Keratinocyte (primary cell): ENCODE data around the gene PRKCE. TPM values are rescaled to one million over a fixed set of nuclear protein-coding genes. Genes with fewer than 3 reads are reported as not detected.

Experiments used
- DNase-seq: peaks from one replicate; pipeline ENCODE4 v3.0.0-alpha.2; 2011; ENCODE audit warnings: low read depth, missing footprints, low spot score
- FAIRE-seq: peaks from 2 replicates; lab custom pipeline; 2011; peaks lifted over from hg19 to GRCh38; lab: Jason Lieb, UNC
- H2AFZ ChIP-seq: 2 replicates; pipeline ENCODE4 v1.6.0; 2012; ENCODE audit warnings: low read length, control low read depth, inconsistent platforms; ENCODE audit not compliant: control insufficient read depth
- H3K27ac ChIP-seq: 2 replicates; pipeline ENCODE4 v1.5.1; 2011; ENCODE audit warnings: low read length; ENCODE audit not compliant: control insufficient read depth, insufficient read depth
- H3K27me3 ChIP-seq: 3 replicates; pipeline ENCODE4 v1.6.0; 2011; ENCODE audit warnings: low read length; ENCODE audit not compliant: control insufficient read depth, insufficient read depth; ENCODE audit errors: extremely low read depth
- H3K36me3 ChIP-seq, 2 experiments: 2 replicates in 1 of 2; 3 replicates in 1 of 2; pipeline ENCODE4 v1.5.1; 2011; ENCODE audit warnings: low read length in 2 of 2, mild to moderate bottlenecking in 1 of 2; ENCODE audit not compliant: control insufficient read depth in 2 of 2, insufficient read depth in 2 of 2; ENCODE audit errors: extremely low read depth in 1 of 2
- H3K4me1 ChIP-seq: 3 replicates; pipeline ENCODE4 v1.5.1; 2011; ENCODE audit warnings: low read length; ENCODE audit not compliant: control insufficient read depth, insufficient read depth; ENCODE audit errors: extremely low read depth
- H3K4me2 ChIP-seq: 3 replicates; pipeline ENCODE4 v1.6.0; 2011; ENCODE audit warnings: low read depth, low read length; ENCODE audit not compliant: control insufficient read depth, insufficient read depth; ENCODE audit errors: extremely low read depth
- H3K4me3 ChIP-seq, 3 experiments: fragments of 200-600 bp in 1 of 3; sonication (generic) in 1 of 3; 2 replicates in 2 of 3; 3 replicates in 1 of 3; pipeline ENCODE4 v1.5.1; 2011 to 2016; ENCODE audit warnings: low read length in 3 of 3, mild to moderate bottlenecking in 3 of 3, control low read depth in 2 of 3, inconsistent platforms in 1 of 3, low read depth in 1 of 3, mixed read lengths in 1 of 3, mixed run types in 1 of 3, moderate library complexity in 1 of 3; ENCODE audit not compliant: control insufficient read depth in 2 of 3, insufficient read depth in 2 of 3; ENCODE audit errors: extremely low read depth in 1 of 3
- H3K79me2 ChIP-seq: 2 replicates; pipeline ENCODE4 v1.6.0; 2012; ENCODE audit warnings: low read length; ENCODE audit not compliant: control insufficient read depth, insufficient read depth
- H3K9ac ChIP-seq: 3 replicates; pipeline ENCODE4 v1.6.0; 2011; ENCODE audit warnings: low read length; ENCODE audit not compliant: control insufficient read depth, insufficient read depth; ENCODE audit errors: extremely low read depth
- H3K9me1 ChIP-seq: 3 replicates; pipeline ENCODE4 v1.6.0; 2011; ENCODE audit warnings: low read length; ENCODE audit not compliant: control insufficient read depth, insufficient read depth; ENCODE audit errors: extremely low read depth
- H3K9me3 ChIP-seq: 2 replicates; pipeline ENCODE4 v1.5.1; 2012; ENCODE audit warnings: low read depth, low read length; ENCODE audit not compliant: control insufficient read depth
- H4K20me1 ChIP-seq: 3 replicates; pipeline ENCODE4 v1.6.0; 2011; ENCODE audit warnings: low read length; ENCODE audit not compliant: control insufficient read depth, insufficient read depth; ENCODE audit errors: extremely low read depth
- EZH2 ChIP-seq: IDR thresholded peaks from one replicate; pipeline ENCODE4 v1.6.1; 2012; ENCODE audit warnings: inconsistent platforms, mild to moderate bottlenecking, low read length, moderate library complexity
- dilution Hi-C: fragments of 300-500 bp; cut with MboI; formaldehyde crosslinking; loops from one replicate; pipeline ENCODE4 v1.7.0; 2020; ENCODE audit warnings: low sequenced_read_pairs; ENCODE audit not compliant: extremely low pct_ligation_motif_present
- polyA plus RNA-seq, 5 experiments: library from polyadenylated mRNA; depleted of rRNA in 3 of 5; stranded (reverse) in 3 of 5; stranded (forward) in 1 of 5; unstranded in 1 of 5; fragments of >200 nt; gene quantifications; 1 replicate in 1 of 5; 2 replicates in 3 of 5; 3 replicates in 1 of 5; pipeline versions ENCODE4 v1.2.1 to v1.2.3, GENCODE V29; 2011 to 2012; ENCODE audit warnings: missing spikeins in 2 of 5, low read depth in 1 of 5, low replicate concordance in 1 of 5
- TF ChIP-seq, protein P1 (sequence below), 3 experiments: IDR thresholded peaks in 1 of 3; conservative IDR thresholded peaks in 1 of 3; optimal IDR thresholded peaks in 1 of 3; 2 replicates in 2 of 3; 3 replicates in 1 of 3; pipeline versions ENCODE3 to v1.5.1; 2011; ENCODE audit warnings: low read length in 3 of 3, mild to moderate bottlenecking in 3 of 3, moderate library complexity in 2 of 3, control low read depth in 1 of 3, inconsistent platforms in 1 of 3; ENCODE audit not compliant: insufficient read depth in 2 of 3; ENCODE audit errors: extremely low read depth in 1 of 3

The PRKCE gene
- polyA plus RNA-seq, 1 donor (not counting 4 experiments of a cell fraction or from before 2014, with no cell fraction given): 2.0 TPM

DNA sequence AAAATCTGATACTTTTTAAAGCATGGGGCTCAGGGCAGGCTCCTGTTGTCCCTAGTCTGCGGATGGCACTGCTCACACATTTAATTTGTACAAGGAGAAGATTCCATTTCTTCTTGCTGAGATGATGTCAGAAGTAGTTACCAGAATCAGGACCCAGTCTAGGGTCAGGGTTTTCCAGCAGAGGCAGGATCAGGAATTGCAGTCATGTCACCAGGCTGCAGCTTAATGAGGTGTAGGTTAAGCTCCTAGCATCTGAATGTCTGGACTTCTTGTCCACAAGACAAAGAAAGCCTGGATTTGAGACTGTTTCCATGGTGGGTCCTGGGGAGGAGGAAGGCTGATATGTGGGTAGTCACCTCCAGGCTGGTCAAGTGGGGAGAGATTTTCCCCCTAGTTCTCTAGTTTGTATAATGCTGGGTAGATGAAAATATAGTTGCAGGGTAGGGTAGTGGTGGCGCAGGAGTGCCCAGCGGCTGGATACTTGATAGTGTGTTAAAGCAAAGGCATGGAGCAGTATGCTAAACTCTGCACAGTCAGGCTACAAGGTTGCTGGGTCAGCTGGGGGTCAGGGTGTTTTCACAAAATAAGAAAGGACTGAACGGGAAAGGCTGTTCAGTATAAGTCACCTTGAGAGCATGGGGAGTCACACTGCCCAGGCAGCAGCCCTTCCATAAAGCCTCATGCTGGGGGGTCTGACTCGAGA lies 148.4 kb downstream of the PRKCE start:
- DNase-seq (no peak), FAIRE-seq (no peak)
- Histone ChIP-seq H3K36me3 (no peaks in the 10 kb centered on the region), H3K9me3 (no peaks in the 10 kb centered on the region), H3K9ac (no peak overlapping the region), H3K79me2 (no peaks in the 10 kb centered on the region), H3K27ac (no peak overlapping the region), H3K4me2 (no peak overlapping the region), H3K4me3 (no peak overlapping the region), H4K20me1 (peaks cover 5% of the 10 kb centered on the region), H3K27me3 (no peaks in the 10 kb centered on the region), H3K4me1 (peaks cover 8% of the 10 kb centered on the region), H2AFZ (no peak overlapping the region), H3K9me1 (no peaks in the 10 kb centered on the region)
- TF ChIP-seq EZH2: no peak
- TF ChIP-seq, protein P1, sequence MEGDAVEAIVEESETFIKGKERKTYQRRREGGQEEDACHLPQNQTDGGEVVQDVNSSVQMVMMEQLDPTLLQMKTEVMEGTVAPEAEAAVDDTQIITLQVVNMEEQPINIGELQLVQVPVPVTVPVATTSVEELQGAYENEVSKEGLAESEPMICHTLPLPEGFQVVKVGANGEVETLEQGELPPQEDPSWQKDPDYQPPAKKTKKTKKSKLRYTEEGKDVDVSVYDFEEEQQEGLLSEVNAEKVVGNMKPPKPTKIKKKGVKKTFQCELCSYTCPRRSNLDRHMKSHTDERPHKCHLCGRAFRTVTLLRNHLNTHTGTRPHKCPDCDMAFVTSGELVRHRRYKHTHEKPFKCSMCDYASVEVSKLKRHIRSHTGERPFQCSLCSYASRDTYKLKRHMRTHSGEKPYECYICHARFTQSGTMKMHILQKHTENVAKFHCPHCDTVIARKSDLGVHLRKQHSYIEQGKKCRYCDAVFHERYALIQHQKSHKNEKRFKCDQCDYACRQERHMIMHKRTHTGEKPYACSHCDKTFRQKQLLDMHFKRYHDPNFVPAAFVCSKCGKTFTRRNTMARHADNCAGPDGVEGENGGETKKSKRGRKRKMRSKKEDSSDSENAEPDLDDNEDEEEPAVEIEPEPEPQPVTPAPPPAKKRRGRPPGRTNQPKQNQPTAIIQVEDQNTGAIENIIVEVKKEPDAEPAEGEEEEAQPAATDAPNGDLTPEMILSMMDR (optimal IDR thresholded peaks at IDR 0.05 in 1 of 3, IDR thresholded peaks at IDR 0.05 in 1 of 3, conservative IDR thresholded peaks at IDR 0.05 in 1 of 3; ENCODE audit: extremely low read depth in 1 of 3, insufficient read depth in 2 of 3, low read length in 3 of 3): no peak
- dilution Hi-C loops: no loop called here

DNA sequence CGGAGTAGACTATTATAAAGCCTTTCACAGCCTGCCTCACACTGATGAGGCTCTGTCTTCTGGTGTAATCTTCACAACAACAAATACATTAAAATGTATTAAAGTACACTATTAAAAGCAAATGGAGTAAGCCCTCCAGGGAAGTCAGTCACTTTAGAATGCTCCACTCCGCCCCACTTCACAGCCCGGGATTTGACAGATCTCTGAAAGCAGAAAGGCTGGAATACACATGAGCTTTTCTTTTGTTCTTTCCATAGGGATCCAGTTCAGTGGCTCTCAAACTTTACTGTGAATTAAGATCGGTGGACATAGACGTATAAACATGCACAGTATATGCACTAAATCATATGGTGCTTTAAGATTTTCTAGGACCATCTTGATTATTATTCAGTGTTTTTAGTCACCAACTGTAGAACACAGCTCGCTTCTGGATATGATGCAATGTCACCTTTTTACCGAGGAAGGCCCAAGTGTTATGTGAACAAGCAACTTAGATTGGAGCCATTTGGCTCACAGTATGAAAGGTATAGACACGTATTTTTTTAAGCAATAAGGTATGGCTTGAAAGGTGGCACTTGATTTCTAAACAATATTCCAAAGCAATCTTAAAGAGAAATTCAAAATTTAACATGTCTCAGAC lies 151.1 kb downstream of the PRKCE start:
- Histone ChIP-seq H3K9ac (no peak overlapping the region), H3K79me2 (no peaks in the 10 kb centered on the region), H3K36me3 (no peaks in the 10 kb centered on the region), H3K9me1 (no peaks in the 10 kb centered on the region), H4K20me1 (no peaks in the 10 kb centered on the region), H3K9me3 (no peaks in the 10 kb centered on the region), H2AFZ (no peak overlapping the region), H3K27ac (no peak overlapping the region), H3K4me2 (no peak overlapping the region), H3K4me1 (no peaks in the 10 kb centered on the region), H3K27me3 (no peaks in the 10 kb centered on the region), H3K4me3 (no peak overlapping the region)
- dilution Hi-C loops: no loop called here
- FAIRE-seq: no peak
- DNase-seq: no peak
- TF ChIP-seq EZH2: no peak
- TF ChIP-seq, protein P1 (optimal IDR thresholded peaks at IDR 0.05 in 1 of 3, IDR thresholded peaks at IDR 0.05 in 1 of 3, conservative IDR thresholded peaks at IDR 0.05 in 1 of 3; ENCODE audit: extremely low read depth in 1 of 3, insufficient read depth in 2 of 3, low read length in 3 of 3): no peak
